Muscle layer of colon (tissue), 2 donors: ENCODE results near the gene TOR1AIP1.
"Not testable (repeated sequence)": the region's sequence is repeated elsewhere in the genome, so short reads cannot be mapped to it uniquely, and the experiment has no call there.

Experiments
- H3K27ac ChIP-seq: one replicate; pipeline ENCODE4 v1.7.0; 2013; ENCODE audit warnings: low read depth, mild to moderate bottlenecking, low read length, moderate library complexity
- H3K27me3 ChIP-seq, 2 donors: one replicate each; pipeline ENCODE4 v1.7.0; 2013; ENCODE audit warnings: low read length in 2 of 2, mild to moderate bottlenecking in 2 of 2; ENCODE audit not compliant: insufficient read depth in 2 of 2, control insufficient read depth in 1 of 2
- H3K36me3 ChIP-seq: one replicate; pipeline ENCODE4 v1.7.0; 2013; ENCODE audit warnings: mild to moderate bottlenecking, low read length; ENCODE audit not compliant: insufficient read depth
- H3K4me1 ChIP-seq: one replicate; pipeline ENCODE4 v1.7.0; 2013; ENCODE audit warnings: mild to moderate bottlenecking, low read length; ENCODE audit not compliant: insufficient read depth
- H3K4me3 ChIP-seq, 2 donors: one replicate each; pipeline ENCODE4 v1.7.0; 2013; ENCODE audit warnings: low read length in 2 of 2, low read depth in 1 of 2, mild to moderate bottlenecking in 1 of 2, moderate library complexity in 1 of 2
- H3K9ac ChIP-seq: one replicate; pipeline ENCODE4 v1.7.0; 2013; ENCODE audit warnings: low read length
- H3K9me3 ChIP-seq: one replicate; pipeline ENCODE4 v1.7.0; 2013; ENCODE audit warnings: mild to moderate bottlenecking, low read length
- donor health status: abdominal sarcoma.
- donor health status: Adenocarcinoma of cecum.

Gene TOR1AIP1

GRCh38 chr1:179882253-179883039, at the start of gene TOR1AIP1:
TSS of gene TOR1AIP1 (plus strand) at chr1:179882285. CDS start at chr1:179882503, 218 bp downstream.
- H3K36me3 ChIP-seq = peaks cover 25% of the 10 kb centered on the region
- H3K4me1 ChIP-seq = peaks cover 38% of the 10 kb centered on the region
- peak within 1 kb of the TSS; percentile 76 to 92 for H3K4me3 ChIP-seq
- H3K9me3 ChIP-seq = no peaks in the 10 kb centered on the region
- peak within 1 kb of the TSS; percentile 95 for H3K27ac ChIP-seq
- no peaks in the 10 kb centered on the region for H3K27me3 ChIP-seq
- H3K9ac ChIP-seq = peak within 1 kb of the TSS; percentile 93

- H3K36me3 ChIP-seq, H3K27me3 ChIP-seq, H3K4me1 ChIP-seq, H3K4me3 ChIP-seq, H3K9me3 ChIP-seq, H3K27ac ChIP-seq, H3K9ac ChIP-seq: not testable (repeated sequence)
Observed at GRCh38 chr1:179836686-179837445, 45.2 kb upstream of the TOR1AIP1 start.

GRCh38 chr1:179840107-179840506, 42.0 kb upstream of the TOR1AIP1 start:
- no peak overlapping the region for H3K27ac ChIP-seq

GRCh38 chr1:179848233-179848632, 33.9 kb upstream of the TOR1AIP1 start:
- no peak overlapping the region for H3K9ac ChIP-seq
- peaks cover 31% of the 10 kb centered on the region for H3K36me3 ChIP-seq
- no peak overlapping the region for H3K4me3 ChIP-seq
- no peaks in the 10 kb centered on the region for H3K4me1 ChIP-seq
- H3K9me3 ChIP-seq = no peaks in the 10 kb centered on the region
- H3K27me3 ChIP-seq = no peaks in the 10 kb centered on the region
- H3K27ac ChIP-seq = no peak overlapping the region

More at GRCh38 chr1:179840107-179840506, 42.0 kb upstream of the TOR1AIP1 start:
- Histone ChIP-seq H3K9me3 (no peaks in the 10 kb centered on the region), H3K27me3 (no peaks in the 10 kb centered on the region), H3K4me1 (no peaks in the 10 kb centered on the region), H3K9ac (no peak overlapping the region), H3K4me3 (no peak overlapping the region), H3K36me3 (peaks cover 4% of the 10 kb centered on the region)

GRCh38 chr1:179853102-179853501, 29.0 kb upstream of the TOR1AIP1 start:
- no peak overlapping the region for H3K4me3 ChIP-seq
- H3K27me3 ChIP-seq = no peaks in the 10 kb centered on the region
- no peaks in the 10 kb centered on the region for H3K9me3 ChIP-seq
- H3K9ac ChIP-seq = no peak overlapping the region
- H3K4me1 ChIP-seq = no peaks in the 10 kb centered on the region
- peaks cover 28% of the 10 kb centered on the region for H3K36me3 ChIP-seq
- no peak overlapping the region for H3K27ac ChIP-seq

GRCh38 chr1:179855831-179856230, 26.3 kb upstream of the TOR1AIP1 start:
- H3K9me3 ChIP-seq, H3K27ac ChIP-seq, H3K4me3 ChIP-seq, H3K9ac ChIP-seq, H3K27me3 ChIP-seq, H3K4me1 ChIP-seq: not testable (repeated sequence)
- H3K36me3 ChIP-seq = peaks cover 20% of the 10 kb centered on the region

- H3K27ac ChIP-seq = no peak overlapping the region
- peaks cover 17% of the 10 kb centered on the region for H3K36me3 ChIP-seq
- H3K4me1 ChIP-seq = no peaks in the 10 kb centered on the region
- H3K27me3 ChIP-seq = no peaks in the 10 kb centered on the region
- no peak overlapping the region for H3K9ac ChIP-seq
- no peaks in the 10 kb centered on the region for H3K9me3 ChIP-seq
- H3K4me3 ChIP-seq = no peak overlapping the region
Observed at GRCh38 chr1:179856296-179856695, 25.8 kb upstream of the TOR1AIP1 start.

- Histone ChIP-seq H3K27me3 (no peaks in the 10 kb centered on the region), H3K9me3 (no peaks in the 10 kb centered on the region), H3K4me1 (no peaks in the 10 kb centered on the region), H3K9ac (no peak overlapping the region), H3K27ac (no peak overlapping the region), H3K36me3 (peaks cover 17% of the 10 kb centered on the region), H3K4me3 (no peak overlapping the region)
Observed at GRCh38 chr1:179857009-179857408, 25.1 kb upstream of the TOR1AIP1 start.

GRCh38 chr1:179860652-179861051, 21.4 kb upstream of the TOR1AIP1 start:
- Histone ChIP-seq H3K9ac (no peak overlapping the region), H3K36me3 (peaks cover 33% of the 10 kb centered on the region), H3K4me3 (no peak overlapping the region), H3K27ac (no peak overlapping the region), H3K9me3 (no peaks in the 10 kb centered on the region), H3K4me1 (no peaks in the 10 kb centered on the region), H3K27me3 (no peaks in the 10 kb centered on the region)

GRCh38 chr1:179865377-179865776, 16.7 kb upstream of the TOR1AIP1 start:
- no peak overlapping the region for H3K4me3 ChIP-seq
- no peaks in the 10 kb centered on the region for H3K9me3 ChIP-seq
- peaks cover 6% of the 10 kb centered on the region for H3K4me1 ChIP-seq
- H3K9ac ChIP-seq = no peak overlapping the region
- H3K27me3 ChIP-seq = no peaks in the 10 kb centered on the region
- H3K27ac ChIP-seq = no peak overlapping the region
- H3K36me3 ChIP-seq = peaks cover 36% of the 10 kb centered on the region

- H3K4me1 ChIP-seq = peaks cover 16% of the 10 kb centered on the region
- no peaks in the 10 kb centered on the region for H3K27me3 ChIP-seq
- no peak overlapping the region for H3K9ac ChIP-seq
- H3K9me3 ChIP-seq = no peaks in the 10 kb centered on the region
- H3K27ac ChIP-seq = no peak overlapping the region
- H3K36me3 ChIP-seq = peaks cover 31% of the 10 kb centered on the region
- H3K4me3 ChIP-seq = no peak overlapping the region
Observed at GRCh38 chr1:179866616-179867015, 15.5 kb upstream of the TOR1AIP1 start.
